PC-3 (cell line): Measurements from ENCODE around the gene CPN2. TPM values are rescaled to one million over a fixed set of nuclear protein-coding genes. Genes with fewer than 3 reads are reported as not detected.

Source experiments
- ATAC-seq: fragments of 200-7000 bp; cut with Tn5 transposase; 2 replicates; pipeline ENCODE4 v1.9.1; 2020; ENCODE audit warnings: mild to moderate bottlenecking, moderate library complexity
- BruUV-seq: library from RNA; stranded (reverse); fragments of 400-500 nt; replicated peaks from 2 replicates; lab custom pipeline; 2021; lab: Mats Ljungman, UMichigan
- CTCF ChIA-PET: fragments of 300-600 bp; sonication (Branson Sonifier 250); formaldehyde crosslinking; loops from one replicate; lab custom pipeline; 2022; ENCODE audit warnings: antibody characterized with exemption; lab: Charles Lee
- POLR2A ChIA-PET: fragments of 300-600 bp; sonication (Branson Sonifier 250); formaldehyde crosslinking; loops from one replicate; lab custom pipeline; 2022; ENCODE audit warnings: antibody characterized with exemption; ENCODE audit not compliant: unreplicated experiment; lab: Charles Lee
- DNase-seq: peaks from one replicate; pipeline ENCODE4 v3.0.0-alpha.2; 2015
- H2AFZ ChIP-seq: fragments of 300-600 bp; sonication (generic); 2 replicates; pipeline ENCODE4 v1.6.0; 2016; ENCODE audit warnings: antibody characterized with exemption, low read length
- H3F3A ChIP-seq: fragments of 300-600 bp; sonication (generic); one replicate; pipeline ENCODE4 v1.6.0; 2017; ENCODE audit warnings: antibody characterized with exemption, low read length, control low read depth, mild to moderate bottlenecking; ENCODE audit not compliant: unreplicated experiment
- H3K27ac ChIP-seq: fragments of 300-600 bp; sonication (generic); 2 replicates; pipeline ENCODE4 v1.5.1; 2016; ENCODE audit warnings: mild to moderate bottlenecking, low read length
- H3K27me3 ChIP-seq: fragments of 300-600 bp; sonication (generic); 2 replicates; pipeline ENCODE4 v1.6.1; 2016; ENCODE audit warnings: low read length, mixed read lengths
- H3K36me3 ChIP-seq: fragments of 300-600 bp; sonication (generic); 2 replicates; pipeline ENCODE4 v1.6.1; 2016; ENCODE audit warnings: low read depth, mixed run types, low read length, mixed read lengths
- H3K4me1 ChIP-seq: fragments of 300-600 bp; sonication (generic); 2 replicates; pipeline ENCODE4 v1.5.1; 2016; ENCODE audit warnings: low read length; ENCODE audit not compliant: insufficient read depth
- H3K4me2 ChIP-seq: fragments of 300-600 bp; sonication (generic); 2 replicates; pipeline ENCODE4 v1.6.0; 2016; ENCODE audit warnings: low read length
- H3K4me3 ChIP-seq: fragments of 300-600 bp; sonication (generic); 2 replicates; pipeline ENCODE4 v1.5.1; 2016; ENCODE audit warnings: mild to moderate bottlenecking, low read length, mixed read lengths
- H3K79me2 ChIP-seq: fragments of 300-600 bp; sonication (generic); 2 replicates; pipeline ENCODE4 v1.6.1; 2017; ENCODE audit warnings: low read length, mixed read lengths
- H3K9ac ChIP-seq: fragments of 300-600 bp; sonication (generic); 2 replicates; pipeline ENCODE4 v1.6.0; 2016; ENCODE audit warnings: mild to moderate bottlenecking, low read length
- H3K9me2 ChIP-seq: fragments of 300-600 bp; sonication (generic); replicated peaks from 2 replicates; pipeline ENCODE4 v1.6.1; 2016; ENCODE audit warnings: mixed run types, low read length, mixed read lengths
- H3K9me3 ChIP-seq: fragments of 300-600 bp; sonication (generic); 2 replicates; pipeline ENCODE4 v1.6.1; 2016; ENCODE audit warnings: low read length, mixed read lengths
- H4K20me1 ChIP-seq: fragments of 300-600 bp; sonication (generic); 2 replicates; pipeline ENCODE4 v1.6.1; 2016; ENCODE audit warnings: low read length, mixed read lengths
- CTCF ChIP-seq: fragments of 300-600 bp; sonication (generic); conservative IDR thresholded peaks from 2 replicates; pipeline ENCODE4 v1.5.1; 2017; ENCODE audit warnings: antibody characterized with exemption, low read depth, mild to moderate bottlenecking, low read length
- EZH2 ChIP-seq: fragments of 300-600 bp; sonication (generic); IDR thresholded peaks from one replicate; pipeline ENCODE4 v1.6.1; 2017; ENCODE audit warnings: antibody characterized with exemption, mild to moderate bottlenecking, low read length; ENCODE audit not compliant: unreplicated experiment
- EZH2phosphoT487 ChIP-seq: fragments of 300-600 bp; sonication (generic); IDR thresholded peaks from 2 replicates; pipeline ENCODE4 v1.6.1; 2018; ENCODE audit warnings: mild to moderate bottlenecking, antibody characterized with exemption, low read length, borderline replicate concordance
- intact Hi-C: fragments of 100-400 bp; cut with micrococcal nuclease; formaldehyde crosslinking; loops from 2 replicates; pipeline ENCODE4 v1.9.0; 2023
- total RNA-seq: library from RNA; depleted of rRNA; stranded (reverse); fragments of >200 nt; gene quantifications from 2 replicates; pipeline ENCODE4 v1.2.3, GENCODE V29; 2014

CPN2 gene
- total RNA-seq, 1 experiment from 2014 or later = 0.07 TPM

DNA sequence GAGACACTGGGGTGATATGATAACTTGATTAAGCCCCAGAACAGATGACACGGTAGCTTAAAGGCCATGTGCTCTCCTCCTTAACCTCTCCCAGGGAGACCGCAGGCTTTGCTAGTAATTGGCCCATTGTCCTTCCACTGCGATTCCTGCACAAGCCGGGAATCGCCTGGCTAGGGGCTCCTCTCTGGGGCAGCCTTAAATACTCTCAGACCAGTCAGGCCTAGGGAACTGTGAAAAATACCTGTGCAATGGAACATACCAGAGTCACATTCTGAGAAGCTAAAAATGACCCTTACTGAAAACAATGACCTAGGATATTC lies 56.3 kb downstream of the CPN2 start:
- BruUV-seq = no TSS peak
- H3K9me3 ChIP-seq = peaks cover 6% of the 10 kb centered on the region
- no peaks in the 10 kb centered on the region for H3F3A ChIP-seq

DNA sequence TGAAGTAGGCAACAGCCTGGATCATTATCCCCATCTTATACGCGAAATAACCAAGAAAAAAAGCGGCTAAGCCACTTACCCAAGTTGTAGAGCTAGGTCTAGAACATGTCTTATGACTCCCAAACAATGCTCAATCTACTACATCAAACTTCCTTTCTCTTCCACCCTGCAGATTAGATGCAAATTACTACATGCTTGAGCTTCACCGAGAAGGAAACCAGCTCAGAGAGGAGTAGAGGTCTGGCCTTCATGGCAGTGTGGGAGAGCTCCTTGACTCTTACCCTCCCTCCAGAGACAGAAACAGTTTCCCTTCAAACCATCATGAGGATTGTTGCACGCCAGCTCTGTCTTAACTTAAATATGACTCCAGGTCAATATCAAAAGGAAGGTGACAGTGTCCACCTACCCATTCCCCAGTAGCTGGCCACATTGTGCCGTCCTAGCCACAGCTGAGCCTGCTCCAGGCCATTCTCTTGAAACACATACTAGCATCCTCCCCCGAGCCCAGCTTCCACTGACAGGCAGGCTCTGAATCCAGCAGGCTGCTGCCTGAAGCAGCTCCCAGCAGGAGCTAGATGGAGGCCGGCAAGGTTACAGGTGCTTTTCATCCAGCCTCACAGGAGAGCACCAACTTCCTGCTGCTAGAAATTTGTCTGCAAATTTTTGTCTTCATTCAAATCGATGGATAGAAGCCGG lies 56.8 kb downstream of the CPN2 start:
- Histone ChIP-seq H3K9me2 (no peaks in the 10 kb centered on the region), H3K4me1 (peaks cover 11% of the 10 kb centered on the region), H3K79me2 (no peaks in the 10 kb centered on the region), H3K36me3 (peaks cover 4% of the 10 kb centered on the region; the same call in 1 of the 2 replicates), H3K9ac (no peak overlapping the region), H3K9me3 (peaks cover 6% of the 10 kb centered on the region), H3K4me2 (no peak overlapping the region), H3K27ac (no peak overlapping the region), H3F3A (no peaks in the 10 kb centered on the region), H2AFZ (no peak overlapping the region), H3K27me3 (no peaks in the 10 kb centered on the region), H4K20me1 (no peaks in the 10 kb centered on the region), H3K4me3 (no peak overlapping the region)
- no peak for TF ChIP-seq EZH2
- TF ChIP-seq CTCF = no peak
- no peak for TF ChIP-seq EZH2phosphoT487
- ChIA-PET CTCF (no interaction called here), POLR2A (no interaction called here)
- ATAC-seq (no peak), DNase-seq (no peak)
- BruUV-seq = no TSS peak
- intact Hi-C loops = no loop called here

More for the DNA sequence above, 56.3 kb downstream of the CPN2 start:
- intact Hi-C loops = no loop called here
- ChIA-PET POLR2A (no interaction called here), CTCF (no interaction called here)
- TF ChIP-seq CTCF (no peak), EZH2 (no peak), EZH2phosphoT487 (no peak)
- no peak overlapping the region for H3K27ac ChIP-seq
- H3K27me3 ChIP-seq = no peaks in the 10 kb centered on the region
- H3K36me3 ChIP-seq = peaks cover 4% of the 10 kb centered on the region; the same call in 1 of the 2 replicates
- ATAC-seq (no peak), DNase-seq (no peak)
- no peaks in the 10 kb centered on the region for H4K20me1 ChIP-seq
- H3K79me2 ChIP-seq = no peaks in the 10 kb centered on the region
- H3K4me1 ChIP-seq = peaks cover 11% of the 10 kb centered on the region
- H3K9ac ChIP-seq = no peak overlapping the region
- H3K4me3 ChIP-seq = no peak overlapping the region
- no peak overlapping the region for H3K4me2 ChIP-seq
- no peak overlapping the region for H2AFZ ChIP-seq
- no peaks in the 10 kb centered on the region for H3K9me2 ChIP-seq

GRCh38 chr3:194293546-194294198 lies 57.5 kb downstream of the CPN2 start:
- no peak overlapping the region for H3K9ac ChIP-seq
- no peak overlapping the region for H3K4me2 ChIP-seq
- no peaks in the 10 kb centered on the region for H3K27me3 ChIP-seq
- H3K27ac ChIP-seq = no peak overlapping the region
- H2AFZ ChIP-seq = no peak overlapping the region
- peaks cover 6% of the 10 kb centered on the region for H3K9me3 ChIP-seq
- intact Hi-C loops = no loop called here
- no TSS peak for BruUV-seq
- no peaks in the 10 kb centered on the region for H3F3A ChIP-seq
- no peaks in the 10 kb centered on the region for H3K79me2 ChIP-seq
- ATAC-seq (no peak), DNase-seq (no peak)
- TF ChIP-seq EZH2 = no peak
- no peak for TF ChIP-seq CTCF
- TF ChIP-seq EZH2phosphoT487 = no peak
- no peaks in the 10 kb centered on the region for H4K20me1 ChIP-seq
- POLR2A ChIA-PET = no interaction called here
- H3K36me3 ChIP-seq = peaks cover 4% of the 10 kb centered on the region; the same call in 1 of the 2 replicates
- no peak overlapping the region for H3K4me3 ChIP-seq
- no peaks in the 10 kb centered on the region for H3K9me2 ChIP-seq
- peaks cover 11% of the 10 kb centered on the region for H3K4me1 ChIP-seq
- CTCF ChIA-PET = no interaction called here
